Measurements from ENCODE around the gene TIMM17A.

The TIMM17A gene

GRCh38 chr1:201907621-201908020, 47.7 kb upstream of the TIMM17A start (continued):
- TF ChIP-seq PATZ1 (CRISPR knock-in tag; IDR thresholded peaks at IDR 0.05; ENCODE audit: borderline replicate concordance) (no peak), BACH2 (CRISPR knock-in tag; IDR thresholded peaks at IDR 0.05; ENCODE audit: borderline replicate concordance) (no peak), CSRNP3 (CRISPR knock-in tag; IDR thresholded peaks at IDR 0.05) (no peak), ZNF565 (CRISPR knock-in tag; conservative IDR thresholded peaks at IDR 0.05; ENCODE audit: low read depth) (no peak), TOX (CRISPR knock-in tag; IDR thresholded peaks at IDR 0.05; ENCODE audit: borderline replicate concordance) (no peak)

GRCh38 chr1:201911826-201912571, 43.3 kb upstream of the TIMM17A start:
- ATAC-seq: no peak
- TF ChIP-seq ESRRG (CRISPR knock-in tag; IDR thresholded peaks at IDR 0.05) (no peak), TSHZ2 (CRISPR knock-in tag; IDR thresholded peaks at IDR 0.05) (no peak), CSRNP3 (CRISPR knock-in tag; IDR thresholded peaks at IDR 0.05) (no peak), BACH2 (CRISPR knock-in tag; IDR thresholded peaks at IDR 0.05; ENCODE audit: borderline replicate concordance) (no peak), CSDC2 (CRISPR knock-in tag; IDR thresholded peaks at IDR 0.05) (no peak), TCF4 (CRISPR knock-in tag; IDR thresholded peaks at IDR 0.05; ENCODE audit: borderline replicate concordance) (no peak), ZNF565 (CRISPR knock-in tag; conservative IDR thresholded peaks at IDR 0.05; ENCODE audit: low read depth) (no peak), GLIS3 (CRISPR knock-in tag; IDR thresholded peaks at IDR 0.05) (no peak), RARB (CRISPR knock-in tag; IDR thresholded peaks at IDR 0.05) (no peak), ZFP3 (CRISPR knock-in tag; IDR thresholded peaks at IDR 0.05) (no peak), TOX (CRISPR knock-in tag; IDR thresholded peaks at IDR 0.05; ENCODE audit: borderline replicate concordance) (no peak), ZFP30 (CRISPR knock-in tag; IDR thresholded peaks at IDR 0.05) (no peak), ISL1 (CRISPR knock-in tag; IDR thresholded peaks at IDR 0.05) (no peak), PATZ1 (CRISPR knock-in tag; IDR thresholded peaks at IDR 0.05; ENCODE audit: borderline replicate concordance) (no peak), PPARA (CRISPR knock-in tag; IDR thresholded peaks at IDR 0.05; ENCODE audit: borderline replicate concordance) (no peak), OSR1 (CRISPR knock-in tag; IDR thresholded peaks at IDR 0.05) (no peak), SNAI2 (CRISPR knock-in tag; IDR thresholded peaks at IDR 0.05) (no peak), ARNTL (CRISPR knock-in tag; IDR thresholded peaks at IDR 0.05; ENCODE audit: borderline replicate concordance, low read depth) (no peak), ZNF70 (CRISPR knock-in tag; IDR thresholded peaks at IDR 0.05) (no peak), ZC3H10 (CRISPR knock-in tag; IDR thresholded peaks at IDR 0.05) (no peak)

GRCh38 chr1:201912832-201913231, 42.5 kb upstream of the TIMM17A start:
- ATAC-seq: no peak
- TF ChIP-seq BACH2 (CRISPR knock-in tag; IDR thresholded peaks at IDR 0.05; ENCODE audit: borderline replicate concordance) (no peak), TOX (CRISPR knock-in tag; IDR thresholded peaks at IDR 0.05; ENCODE audit: borderline replicate concordance) (no peak), TSHZ2 (CRISPR knock-in tag; IDR thresholded peaks at IDR 0.05) (no peak), CREB5 (CRISPR knock-in tag; IDR thresholded peaks at IDR 0.05; ENCODE audit: low read depth) (no peak), PPARA (CRISPR knock-in tag; IDR thresholded peaks at IDR 0.05; ENCODE audit: borderline replicate concordance) (no peak), ZNF565 (CRISPR knock-in tag; conservative IDR thresholded peaks at IDR 0.05; ENCODE audit: low read depth) (no peak), ZFP30 (CRISPR knock-in tag; IDR thresholded peaks at IDR 0.05) (no peak), ESRRG (CRISPR knock-in tag; IDR thresholded peaks at IDR 0.05) (no peak)

Data from SK-N-SH treated with all-trans-retinoic acid at 6 μM for 48 hours (cell line).